GM10266 (cell line): ENCODE data around the gene POU3F4.

Source experiments
- DNase-seq: peaks from one replicate; pipeline ENCODE4 v3.0.0; 2012; ENCODE audit errors: extremely low spot score
- CTCF ChIP-seq: IDR thresholded peaks from 2 replicates; pipeline ENCODE4 v1.5.1; 2012; ENCODE audit warnings: mild to moderate bottlenecking, low read depth; ENCODE audit not compliant: control insufficient read depth, insufficient read depth; ENCODE audit errors: missing control alignments

POU3F4 gene

DNA sequence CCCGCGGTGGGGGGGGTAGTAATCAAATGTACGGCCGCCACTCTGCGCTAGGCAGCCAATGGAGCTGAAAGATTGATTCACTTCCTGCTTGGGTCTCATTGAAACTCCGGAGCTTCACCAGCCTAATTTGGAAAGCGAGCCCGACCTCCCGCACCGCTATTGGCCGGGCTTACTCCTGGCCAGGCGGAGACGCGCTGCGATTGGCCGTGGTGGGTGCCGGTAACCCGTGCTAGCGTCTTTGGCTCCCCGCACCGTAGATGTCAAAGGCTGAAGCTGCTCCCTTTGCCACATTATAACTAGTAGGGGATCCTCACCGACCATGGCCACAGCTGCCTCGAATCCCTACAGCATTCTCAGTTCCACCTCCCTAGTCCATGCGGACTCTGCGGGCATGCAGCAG, at the start of gene POU3F4:
Gene POU3F4 (plus strand): TSS at position 285 of the 400 bp plus-strand sequence. CDS start 35 bp downstream, at position 320.
- TF ChIP-seq CTCF = no peak
- peak; percentile 11 for DNase-seq

DNA sequence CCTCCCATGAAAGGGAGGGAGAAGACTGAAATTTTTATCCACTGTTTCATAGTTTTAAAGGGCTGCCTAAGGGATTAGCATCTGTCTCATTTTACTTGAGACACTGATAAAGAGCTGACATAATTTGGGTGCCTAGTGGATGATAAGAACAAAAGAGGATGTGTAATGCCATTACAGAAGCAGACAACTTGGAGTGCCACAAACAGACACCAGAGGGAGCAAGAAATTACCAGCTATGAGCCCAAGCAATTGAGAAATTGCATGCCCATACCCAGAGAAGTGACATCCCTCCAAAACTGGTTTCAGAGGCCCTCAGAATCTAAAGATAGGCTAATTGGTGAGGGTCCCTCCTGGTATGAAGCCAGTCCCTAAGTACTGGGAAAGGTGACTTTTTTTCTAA, 38.5 kb upstream of the POU3F4 start:
- peak; percentile 6 for DNase-seq
- TF ChIP-seq CTCF = peak; percentile 38

- DNase-seq = no peak
- TF ChIP-seq CTCF = no peak
Observed at GRCh38 chrX:83495898-83496297, 12.2 kb upstream of the POU3F4 start.

DNA sequence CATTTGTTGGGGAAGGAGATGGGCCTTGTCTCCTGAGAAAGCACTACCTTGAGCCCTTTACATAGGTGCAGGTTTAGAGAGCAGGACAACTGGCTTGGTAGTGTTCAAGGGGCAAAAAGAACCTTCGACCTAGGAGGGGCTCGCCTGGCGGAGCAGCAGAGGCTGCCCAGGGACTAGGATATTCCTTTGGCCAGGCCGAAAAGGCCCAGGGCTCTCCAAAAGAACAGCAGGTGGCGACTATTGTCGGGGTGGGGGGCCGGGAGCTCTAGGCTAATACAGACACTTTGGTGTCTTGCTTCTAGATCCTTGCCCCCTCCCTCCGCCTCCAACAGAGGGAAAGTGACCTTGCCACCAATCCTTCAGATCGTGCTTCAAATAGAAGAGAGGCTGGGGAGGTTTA, 7.1 kb upstream of the POU3F4 start:
- TF ChIP-seq CTCF = no peak
- DNase-seq = no peak

GRCh38 chrX:83501530-83501929, 6.6 kb upstream of the POU3F4 start:
- DNase-seq = no peak

GRCh38 chrX:83504721-83505479, 3.2 kb upstream of the POU3F4 start:
- TF ChIP-seq CTCF = no peak
- no peak for DNase-seq

More at GRCh38 chrX:83501530-83501929, 6.6 kb upstream of the POU3F4 start:
- TF ChIP-seq CTCF = no peak

DNA sequence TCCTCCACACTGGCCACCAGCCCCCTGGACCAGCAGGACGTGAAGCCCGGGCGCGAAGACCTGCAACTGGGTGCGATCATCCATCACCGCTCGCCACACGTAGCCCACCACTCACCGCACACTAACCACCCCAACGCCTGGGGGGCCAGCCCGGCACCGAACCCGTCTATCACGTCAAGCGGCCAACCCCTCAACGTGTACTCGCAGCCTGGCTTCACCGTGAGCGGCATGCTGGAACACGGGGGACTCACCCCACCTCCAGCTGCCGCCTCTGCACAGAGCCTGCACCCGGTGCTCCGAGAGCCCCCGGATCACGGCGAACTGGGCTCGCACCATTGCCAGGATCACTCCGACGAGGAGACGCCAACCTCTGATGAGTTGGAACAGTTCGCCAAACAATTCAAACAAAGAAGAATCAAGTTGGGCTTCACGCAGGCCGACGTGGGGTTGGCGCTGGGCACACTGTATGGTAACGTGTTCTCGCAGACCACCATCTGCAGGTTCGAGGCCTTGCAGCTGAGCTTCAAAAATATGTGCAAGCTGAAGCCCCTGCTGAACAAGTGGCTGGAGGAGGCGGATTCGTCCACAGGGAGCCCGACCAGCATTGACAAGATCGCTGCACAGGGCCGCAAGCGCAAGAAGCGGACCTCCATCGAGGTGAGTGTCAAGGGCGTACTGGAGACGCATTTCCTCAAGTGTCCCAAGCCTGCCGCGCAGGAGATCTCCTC, 600 bp downstream of the POU3F4 start:
- DNase-seq = no peak
- TF ChIP-seq CTCF = no peak
